Measurements from ENCODE around the gene MON2. TPM values are rescaled to one million over a fixed set of nuclear protein-coding genes. Genes with fewer than 3 reads are reported as not detected.

MON2 gene
- total and polyA plus RNA-seq, 2 donors (not counting 3 experiments of a cell fraction or from before 2014, with no cell fraction given): 8.9 to 41.8 TPM

GRCh38 chr12:62603061-62603810 is 136.6 kb downstream of the MON2 start:
- Histone ChIP-seq H3K9me3 (replicated peaks; ENCODE audit: control insufficient read depth, insufficient read depth, low read length) (no peaks in the 10 kb centered on the region), H3K9me1 (replicated peaks; ENCODE audit: control insufficient read depth, extremely low read depth, insufficient read depth, low read length) (no peaks in the 10 kb centered on the region), H2AFZ (ENCODE audit: low read depth, low read length) (no peak overlapping the region), H3K4me1 (ENCODE audit: control insufficient read depth, extremely low read depth, insufficient read depth, low read length) (peaks cover 22% of the 10 kb centered on the region), H3K36me3 (ENCODE audit: control insufficient read depth in 2 of 2, extremely low read depth in 1 of 2, insufficient read depth in 2 of 2, low read length in 2 of 2) (no peaks in the 10 kb centered on the region), H3K4me2 (ENCODE audit: insufficient read depth, low read length) (peak overlapping the region; percentile 99), H3K4me3 (replicated peaks in 1 of 3; ENCODE audit: insufficient read depth in 1 of 3, low read depth in 1 of 3, low read length in 3 of 3) (peak overlapping the region; percentile 92 to 99 (median 99)), H3K79me2 (ENCODE audit: control insufficient read depth, insufficient read depth, low read length) (peaks cover 55% of the 10 kb centered on the region), H3K27me3 (ENCODE audit: control insufficient read depth in 2 of 2, insufficient read depth in 2 of 2, low read length in 2 of 2) (no peaks in the 10 kb centered on the region), H3K9ac (replicated peaks; ENCODE audit: extremely low read depth, insufficient read depth, low read length) (peak overlapping the region; percentile 99), H3K27ac (ENCODE audit: insufficient read depth, low read depth, low read length) (peak overlapping the region; percentile 97), H4K20me1 (replicated peaks; ENCODE audit: control insufficient read depth, extremely low read depth, insufficient read depth, low read length) (peaks cover 3% of the 10 kb centered on the region)
- TF ChIP-seq MAX (IDR thresholded peaks at IDR 0.05; ENCODE audit: insufficient read depth, insufficient read length) (peak; percentile 2), POLR2A (IDR thresholded peaks at IDR 0.05; ENCODE audit: low read depth, low read length) (peak; percentile 55), EZH2 (IDR thresholded peaks at IDR 0.05; ENCODE audit: borderline replicate concordance, low read depth, low read length, severe bottlenecking) (no peak), POLR2AphosphoS5 (IDR thresholded peaks at IDR 0.05; ENCODE audit: insufficient read depth, low read depth, low read length) (peak; percentile 48), CTCF (IDR thresholded peaks at IDR 0.05; ENCODE audit: extremely low read depth in 1 of 2, insufficient read depth in 1 of 2, low read depth in 1 of 2, low read length in 2 of 2) (peak; percentile 29 to 75), FOS (IDR thresholded peaks at IDR 0.05; ENCODE audit: borderline replicate concordance, insufficient read depth, low read length) (no peak), JUN (IDR thresholded peaks at IDR 0.05; ENCODE audit: borderline replicate concordance, insufficient read depth, insufficient read length, low read depth) (no peak)
- FAIRE-seq (no peak), DNase-seq (ENCODE audit: low read depth, low spot score) (peak; percentile 90)
- BruUV-seq (replicated peaks): no TSS peak
- CTCF ChIA-PET: interaction anchor here (0.5 to 3.3 kb wide), 16 partner anchors 10 to 194 kb away, joined by 3 to 79 read pairs (median 4); no protein-coding TSS in a partner anchor
- POLR2A ChIA-PET: interaction anchor here (0.6 to 2.1 kb wide), 9 partner anchors 10 to 191 kb away, joined by 3 to 20 read pairs (median 4); no protein-coding TSS in a partner anchor
- intact Hi-C loops (cut with micrococcal nuclease): loop anchor here (1.0 to 10.0 kb wide), 8 partner anchors 28 to 462 kb away; partner anchors contain the start of genes MON2 and USP15
- dilution Hi-C loops (cut with MboI; ENCODE audit: extremely low pct_ligation_motif_present, low sequenced_read_pairs): loop anchor here (25.0 kb wide), 1 partner anchor 184 kb away; no protein-coding TSS in a partner anchor

Measured in endothelial cell of umbilical vein (primary cell).